ENCODE measurements around the gene RMDN2. TPM values are rescaled to one million over a fixed set of nuclear protein-coding genes. Genes with fewer than 3 reads are reported as not detected.

Gene RMDN2
- total and polyA plus RNA-seq, 10 of the 15 experiments (the other 5 are each of a cell fraction or from before 2014, with no cell fraction given), result 2.6 to 12.4 (median 9.2) TPM

DNA sequence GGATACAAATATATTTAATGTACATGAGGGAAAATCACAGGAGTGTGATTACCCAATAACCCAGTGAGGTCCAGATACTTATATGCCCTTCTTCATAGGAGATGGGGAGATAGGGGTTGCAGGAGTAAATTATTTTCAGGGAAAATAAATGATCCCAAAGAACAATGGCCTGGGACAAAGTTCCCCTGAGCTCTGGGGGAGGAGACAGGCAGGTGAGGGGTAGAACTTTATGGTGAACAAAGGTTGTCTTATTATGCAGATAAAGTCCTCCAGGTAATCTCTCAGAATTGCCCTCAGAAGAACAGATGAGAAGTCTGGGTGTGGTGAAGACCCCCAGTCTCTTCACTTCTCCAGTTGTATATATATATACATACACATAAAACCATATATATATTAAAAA is 22.1 kb upstream of the RMDN2 start:
- intact Hi-C loops (cut with micrococcal nuclease; ENCODE audit: unreplicated experiment) (no loop called here), in situ Hi-C loops (cut with MboI) (no loop called here)
- ChIA-PET SMC1A (ENCODE audit: uncharacterized antibody, unreplicated experiment) (interaction anchor here (0.7 to 0.8 kb wide), 2 partner anchors 9 kb away, joined by 3 read pairs; no protein-coding TSS in a partner anchor), RAD21 (ENCODE audit: unreplicated experiment) (no interaction called here), POLR2A (no interaction called here), CTCF (interaction anchor here (0.9 kb wide), 1 partner anchor 8 kb away, joined by 3 read pairs; no protein-coding TSS in a partner anchor)
- ATAC-seq, result no peak
- no peak for DNase-seq (ENCODE audit: low read depth, low spot score)
- TF ChIP-seq POLR2A (IDR thresholded peaks at IDR 0.05; ENCODE audit: low read depth, low read length), result no peak
- no peak for TF ChIP-seq ESRRA (IDR thresholded peaks at IDR 0.05; ENCODE audit: low read length)
- TF ChIP-seq RCOR1 (conservative IDR thresholded peaks at IDR 0.05; ENCODE audit: low read depth, low read length), result no peak
- TF ChIP-seq, protein P1, sequence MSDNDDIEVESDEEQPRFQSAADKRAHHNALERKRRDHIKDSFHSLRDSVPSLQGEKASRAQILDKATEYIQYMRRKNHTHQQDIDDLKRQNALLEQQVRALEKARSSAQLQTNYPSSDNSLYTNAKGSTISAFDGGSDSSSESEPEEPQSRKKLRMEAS (IDR thresholded peaks at IDR 0.05; ENCODE audit: low read depth, low read length), result no peak
- TF ChIP-seq, protein P2, sequence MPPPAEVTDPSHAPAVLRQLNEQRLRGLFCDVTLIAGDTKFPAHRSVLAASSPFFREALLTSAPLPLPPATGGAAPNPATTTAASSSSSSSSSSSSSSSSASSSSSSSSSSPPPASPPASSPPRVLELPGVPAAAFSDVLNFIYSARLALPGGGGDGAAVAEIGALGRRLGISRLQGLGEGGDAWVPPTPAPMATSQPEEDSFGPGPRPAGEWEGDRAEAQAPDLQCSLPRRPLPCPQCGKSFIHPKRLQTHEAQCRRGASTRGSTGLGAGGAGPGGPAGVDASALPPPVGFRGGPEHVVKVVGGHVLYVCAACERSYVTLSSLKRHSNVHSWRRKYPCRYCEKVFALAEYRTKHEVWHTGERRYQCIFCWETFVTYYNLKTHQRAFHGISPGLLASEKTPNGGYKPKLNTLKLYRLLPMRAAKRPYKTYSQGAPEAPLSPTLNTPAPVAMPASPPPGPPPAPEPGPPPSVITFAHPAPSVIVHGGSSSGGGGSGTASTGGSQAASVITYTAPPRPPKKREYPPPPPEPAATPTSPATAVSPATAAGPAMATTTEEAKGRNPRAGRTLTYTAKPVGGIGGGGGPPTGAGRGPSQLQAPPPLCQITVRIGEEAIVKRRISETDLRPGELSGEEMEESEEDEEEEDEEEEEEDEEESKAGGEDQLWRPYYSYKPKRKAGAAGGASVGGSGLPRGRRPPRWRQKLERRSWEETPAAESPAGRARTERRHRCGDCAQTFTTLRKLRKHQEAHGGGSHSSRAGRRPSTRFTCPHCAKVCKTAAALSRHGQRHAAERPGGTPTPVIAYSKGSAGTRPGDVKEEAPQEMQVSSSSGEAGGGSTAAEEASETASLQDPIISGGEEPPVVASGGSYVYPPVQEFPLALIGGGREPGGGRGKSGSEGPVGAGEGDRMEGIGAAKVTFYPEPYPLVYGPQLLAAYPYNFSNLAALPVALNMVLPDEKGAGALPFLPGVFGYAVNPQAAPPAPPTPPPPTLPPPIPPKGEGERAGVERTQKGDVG (CRISPR knock-in tag; IDR thresholded peaks at IDR 0.05), result no peak
- TF ChIP-seq RB1 (IDR thresholded peaks at IDR 0.05; ENCODE audit: borderline replicate concordance), result no peak
- H3K9me3 ChIP-seq (replicated peaks; ENCODE audit: control insufficient read depth, insufficient read depth, low read length), result no peaks in the 10 kb centered on the region; the same call in 2 of the 3 replicates
- no peak overlapping the region for H3K4me2 ChIP-seq (ENCODE audit: control insufficient read depth, insufficient read depth)
- H3K9ac ChIP-seq (ENCODE audit: control insufficient read depth, insufficient read depth, low read length), result no peak overlapping the region
- no peaks in the 10 kb centered on the region for H3K36me3 ChIP-seq (ENCODE audit: control insufficient read depth in 2 of 2, insufficient read depth in 2 of 2, low read length in 1 of 2)
- BruUV-seq (replicated peaks), result no TSS peak
- no peak overlapping the region for H3K27ac ChIP-seq (ENCODE audit: control insufficient read depth, insufficient read depth)
- FAIRE-seq, result no peak
- H3K4me1 ChIP-seq (ENCODE audit: control insufficient read depth, insufficient read depth, low read length), result no peaks in the 10 kb centered on the region
- H3K4me3 ChIP-seq, result no peak overlapping the region
- H3K27me3 ChIP-seq (replicated peaks in 1 of 2; ENCODE audit: control insufficient read depth in 2 of 2, insufficient read depth in 2 of 2, low read length in 1 of 2), result no peaks in the 10 kb centered on the region
- no peaks in the 10 kb centered on the region for H4K20me1 ChIP-seq (ENCODE audit: control insufficient read depth, insufficient read depth)
- H3K79me2 ChIP-seq (ENCODE audit: control insufficient read depth, insufficient read depth, low read length), result no peaks in the 10 kb centered on the region
- no peak overlapping the region for H2AFZ ChIP-seq (ENCODE audit: control insufficient read depth, low read depth, low read length)
